OCI-LY3 (cell line): Measurements from ENCODE around the gene TDRD9.
A peak's percentile ranks its signal among the peaks of the same experiment; 100 is the strongest.
"Not testable (repeated sequence)": the region's sequence is repeated elsewhere in the genome, so short reads cannot be mapped to it uniquely, and the experiment has no call there.

Source experiments
- H2AFZ ChIP-seq: fragments of 200-600, 300-600 bp; shearing (Covaris generic); 2 replicates; pipeline ENCODE4 v1.6.0; 2014; ENCODE audit warnings: antibody characterized with exemption, low read depth, low read length
- H3K27ac ChIP-seq: fragments of 200-600, 300-600 bp; sonication (generic); 2 replicates; pipeline ENCODE4 v1.5.1; 2014; ENCODE audit warnings: mild to moderate bottlenecking, low read length, moderate library complexity, mixed read lengths
- H3K27me3 ChIP-seq: fragments of 200-600, 300-600 bp; sonication (generic); 2 replicates; pipeline ENCODE4 v1.6.1; 2014; ENCODE audit warnings: low read depth, low read length, mixed read lengths
- H3K36me3 ChIP-seq: fragments of 200-600, 300-600 bp; sonication (generic); replicated peaks from 2 replicates; pipeline ENCODE3; 2014; ENCODE audit warnings: low read depth, low read length, mixed read lengths
- H3K4me1 ChIP-seq: fragments of 300-600, 200-600 bp; sonication (generic); 2 replicates; pipeline ENCODE4 v1.6.1; 2014; ENCODE audit warnings: low read length, mixed read lengths
- H3K4me2 ChIP-seq: fragments of 200-600, 300-600 bp; sonication (generic); 2 replicates; pipeline ENCODE4 v1.6.1; 2014; ENCODE audit warnings: low read length, mixed read lengths
- H3K4me3 ChIP-seq: fragments of 300-600, 200-600 bp; sonication (generic); 2 replicates; pipeline ENCODE4 v1.5.1; 2014; ENCODE audit warnings: antibody characterized with exemption, mild to moderate bottlenecking, low read length, moderate library complexity
- H3K79me2 ChIP-seq: fragments of 300-600, 200-600 bp; shearing (Covaris generic); 2 replicates; pipeline ENCODE4 v1.6.1; 2014; ENCODE audit warnings: mild to moderate bottlenecking, low read length, mixed read lengths
- H3K9ac ChIP-seq: fragments of 300-600, 200-600 bp; shearing (Covaris generic); 2 replicates; pipeline ENCODE4 v1.6.0; 2014; ENCODE audit warnings: mild to moderate bottlenecking, low read length, moderate library complexity
- H3K9me3 ChIP-seq: fragments of 200-600, 300-600 bp; shearing (Covaris generic); 2 replicates; pipeline ENCODE4 v1.6.1; 2014; ENCODE audit warnings: low read length, mixed read lengths; ENCODE audit not compliant: insufficient read depth
- H4K20me1 ChIP-seq: fragments of 200-600, 300-600 bp; sonication (generic); 2 replicates; pipeline ENCODE4 v1.6.1; 2016; ENCODE audit warnings: low read length, mixed read lengths; ENCODE audit not compliant: insufficient read depth
- EZH2phosphoT487 ChIP-seq: fragments of 200-600 bp; shearing (Covaris generic); IDR thresholded peaks from 2 replicates; pipeline ENCODE4 v1.6.1; 2018; ENCODE audit warnings: antibody characterized with exemption, mixed run types, low read depth
- TF ChIP-seq, protein P1 (sequence below): fragments of 200-600, 300-600 bp; sonication (generic); IDR thresholded peaks from 2 replicates; pipeline ENCODE4 v1.5.1; 2014; ENCODE audit warnings: antibody characterized with exemption, low read length, low read depth

Gene TDRD9

DNA sequence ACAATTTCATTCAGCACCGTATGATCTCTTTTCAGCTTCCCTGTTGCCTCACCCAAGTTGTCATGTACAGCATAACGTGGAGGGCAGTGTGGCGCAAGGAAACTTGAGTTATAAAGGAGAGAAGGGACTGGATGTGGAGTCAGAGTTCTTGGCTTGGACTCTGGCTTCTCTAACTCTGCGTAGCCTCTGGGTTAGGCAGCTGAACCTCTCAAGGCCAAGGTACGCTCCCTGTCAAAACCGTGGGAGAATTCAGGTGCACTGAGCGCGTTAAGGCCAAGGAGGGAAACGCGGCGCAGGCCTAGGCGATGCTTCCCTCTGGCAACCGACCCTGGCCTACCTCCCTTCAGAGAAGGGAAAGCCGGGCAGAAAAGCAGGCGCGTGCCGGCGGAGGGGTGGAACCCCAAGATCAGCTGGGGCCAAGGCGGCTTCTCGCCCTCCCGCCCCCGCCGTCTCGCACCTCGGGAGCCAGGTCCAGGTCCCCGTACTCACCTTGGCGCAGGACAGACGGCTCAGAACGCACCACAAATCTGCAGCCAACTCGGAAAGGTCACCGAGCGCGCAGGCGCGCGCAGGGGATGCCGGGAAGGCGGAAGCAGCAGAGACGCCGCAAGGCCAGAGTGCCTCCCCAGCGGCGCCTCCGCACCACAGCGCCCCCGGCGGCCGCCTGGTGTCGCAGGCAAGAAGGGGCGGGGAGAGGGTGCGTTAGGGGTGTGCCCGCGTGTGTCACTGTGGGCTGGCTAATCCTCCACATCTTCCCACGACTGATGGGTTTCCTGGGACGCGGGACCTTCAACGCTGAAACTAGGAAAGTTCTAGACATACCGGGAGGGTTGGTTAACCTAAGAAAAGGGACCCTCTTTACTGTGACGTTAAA is 7.0 kb upstream of the TDRD9 start:
- Histone ChIP-seq H4K20me1 (peaks cover 4% of the 10 kb centered on the region; the same call in 1 of the 2 replicates), H3K4me1 (no peaks in the 10 kb centered on the region), H3K4me2 (peak overlapping the region; percentile 95), H3K9me3 (no peaks in the 10 kb centered on the region), H3K36me3 (peaks cover 8% of the 10 kb centered on the region), H3K27ac (peak overlapping the region; percentile 29; the same call in 1 of the 2 replicates), H2AFZ (peak overlapping the region; percentile 98), H3K79me2 (peaks cover 51% of the 10 kb centered on the region), H3K9ac (peak overlapping the region; percentile 91), H3K4me3 (peak overlapping the region; percentile 98), H3K27me3 (no peaks in the 10 kb centered on the region)
- TF ChIP-seq EZH2phosphoT487 = no peak
- TF ChIP-seq, protein P1, sequence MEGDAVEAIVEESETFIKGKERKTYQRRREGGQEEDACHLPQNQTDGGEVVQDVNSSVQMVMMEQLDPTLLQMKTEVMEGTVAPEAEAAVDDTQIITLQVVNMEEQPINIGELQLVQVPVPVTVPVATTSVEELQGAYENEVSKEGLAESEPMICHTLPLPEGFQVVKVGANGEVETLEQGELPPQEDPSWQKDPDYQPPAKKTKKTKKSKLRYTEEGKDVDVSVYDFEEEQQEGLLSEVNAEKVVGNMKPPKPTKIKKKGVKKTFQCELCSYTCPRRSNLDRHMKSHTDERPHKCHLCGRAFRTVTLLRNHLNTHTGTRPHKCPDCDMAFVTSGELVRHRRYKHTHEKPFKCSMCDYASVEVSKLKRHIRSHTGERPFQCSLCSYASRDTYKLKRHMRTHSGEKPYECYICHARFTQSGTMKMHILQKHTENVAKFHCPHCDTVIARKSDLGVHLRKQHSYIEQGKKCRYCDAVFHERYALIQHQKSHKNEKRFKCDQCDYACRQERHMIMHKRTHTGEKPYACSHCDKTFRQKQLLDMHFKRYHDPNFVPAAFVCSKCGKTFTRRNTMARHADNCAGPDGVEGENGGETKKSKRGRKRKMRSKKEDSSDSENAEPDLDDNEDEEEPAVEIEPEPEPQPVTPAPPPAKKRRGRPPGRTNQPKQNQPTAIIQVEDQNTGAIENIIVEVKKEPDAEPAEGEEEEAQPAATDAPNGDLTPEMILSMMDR = peak; percentile 82

DNA sequence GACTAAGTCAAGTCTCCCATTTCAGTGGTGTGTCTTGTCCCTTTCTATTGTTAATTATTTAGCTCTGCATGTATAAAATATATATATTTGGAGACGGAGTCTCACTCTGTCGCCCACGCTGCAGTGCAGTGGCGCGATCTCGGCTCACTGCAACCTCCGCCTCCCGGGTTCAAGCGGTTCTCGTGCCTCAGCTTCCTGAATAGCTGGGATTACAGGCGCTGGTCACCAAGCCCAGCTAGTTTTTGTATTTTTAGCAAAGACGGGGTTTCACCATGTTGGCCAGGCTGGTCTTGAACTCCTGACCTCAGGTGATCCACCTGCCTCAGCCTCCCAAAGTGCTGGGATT is 6.4 kb upstream of the TDRD9 start:
- H3K36me3 ChIP-seq, H3K9me3 ChIP-seq, H4K20me1 ChIP-seq, H3K4me1 ChIP-seq, H3K27ac ChIP-seq, H3K27me3 ChIP-seq: not testable (repeated sequence)
- Histone ChIP-seq H2AFZ (peak overlapping the region; percentile 98), H3K9ac (peak overlapping the region; percentile 23; the same call in 1 of the 2 replicates), H3K4me2 (peak overlapping the region; percentile 67), H3K4me3 (peak overlapping the region; percentile 98), H3K79me2 (peaks cover 45% of the 10 kb centered on the region)

DNA sequence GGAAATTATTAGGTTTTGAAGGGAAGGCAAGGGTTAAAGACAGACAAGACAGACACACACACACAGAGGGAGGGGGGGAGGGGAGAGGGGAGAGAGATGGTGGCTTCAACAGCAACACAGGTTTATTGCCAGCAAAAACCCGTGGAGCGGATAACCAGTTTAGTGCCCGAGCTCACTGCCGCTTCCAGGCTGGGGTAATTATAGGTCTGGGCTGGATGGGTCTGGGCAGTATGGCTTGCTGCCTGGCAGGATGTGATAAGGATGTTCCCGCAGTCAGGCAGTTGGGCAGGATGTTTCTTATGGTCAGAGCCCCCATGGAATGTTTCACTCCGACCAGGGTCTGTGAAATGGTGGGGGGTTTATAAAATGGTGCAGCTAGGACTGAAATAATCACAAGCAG is 4.4 kb upstream of the TDRD9 start:
- no peak overlapping the region for H3K9ac ChIP-seq
- H4K20me1 ChIP-seq = peaks cover 4% of the 10 kb centered on the region; the same call in 1 of the 2 replicates
- H2AFZ ChIP-seq = no peak overlapping the region
- no peaks in the 10 kb centered on the region for H3K4me1 ChIP-seq
- no peak overlapping the region for H3K27ac ChIP-seq
- H3K4me2 ChIP-seq = no peak overlapping the region
- H3K36me3 ChIP-seq = no peaks in the 10 kb centered on the region
- no peaks in the 10 kb centered on the region for H3K9me3 ChIP-seq
- H3K79me2 ChIP-seq = peaks cover 25% of the 10 kb centered on the region
- H3K4me3 ChIP-seq = no peak overlapping the region
- TF ChIP-seq EZH2phosphoT487 = no peak
- TF ChIP-seq, protein P1 = no peak
- no peaks in the 10 kb centered on the region for H3K27me3 ChIP-seq

DNA sequence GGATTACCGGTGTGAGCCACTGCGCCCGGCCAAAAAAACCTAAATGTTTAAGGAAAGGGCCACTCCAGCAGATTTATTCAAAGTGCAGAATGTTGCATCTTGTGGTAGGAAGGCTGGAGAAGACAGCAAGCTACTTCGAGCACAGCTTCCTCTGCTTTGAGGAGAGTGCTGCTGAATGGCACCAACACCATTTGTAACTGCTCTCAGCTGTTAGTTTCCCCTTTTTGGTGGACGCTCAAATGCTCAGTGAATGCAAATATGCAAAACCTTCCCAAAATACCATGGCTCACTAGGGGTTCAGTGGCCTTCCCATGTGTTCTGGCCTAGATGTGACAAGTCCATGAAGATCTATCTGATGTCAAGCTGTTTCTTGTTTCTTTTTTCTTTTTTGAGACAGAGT is 2.9 kb upstream of the TDRD9 start:
- Histone ChIP-seq H3K9me3 (no peaks in the 10 kb centered on the region), H3K4me2 (no peak overlapping the region)

More for the DNA sequence above, 2.9 kb upstream of the TDRD9 start:
- TF ChIP-seq, protein P1 = no peak
- no peak for TF ChIP-seq EZH2phosphoT487
- Histone ChIP-seq H3K79me2 (peaks cover 10% of the 10 kb centered on the region), H3K27me3 (no peaks in the 10 kb centered on the region), H3K36me3 (no peaks in the 10 kb centered on the region), H3K4me3 (no peak overlapping the region), H3K4me1 (no peaks in the 10 kb centered on the region), H3K27ac (no peak overlapping the region), H2AFZ (no peak overlapping the region), H4K20me1 (peaks cover 4% of the 10 kb centered on the region; the same call in 1 of the 2 replicates), H3K9ac (no peak overlapping the region)
